Mesenchymal stem cell (in vitro differentiated cells and primary cell): Measurements from ENCODE around the gene ATG7.
"Not testable (repeated sequence)": the region's sequence is repeated elsewhere in the genome, so short reads cannot be mapped to it uniquely, and the experiment has no call there.

Source experiments
- DNase-seq: peaks from one replicate; pipeline ENCODE4 v3.0.0-alpha.2; 2013
- H2AFZ ChIP-seq: one replicate; pipeline ENCODE4 v1.6.1; 2013; ENCODE audit warnings: low read depth, mild to moderate bottlenecking, control low read depth, inconsistent platforms, low read length, moderate library complexity
- H2AK5ac ChIP-seq: 2 replicates; pipeline ENCODE4 v1.6.1; 2013; ENCODE audit warnings: low read length, moderate library complexity, mild to moderate bottlenecking, inconsistent platforms; ENCODE audit not compliant: severe bottlenecking
- H2BK120ac ChIP-seq: one replicate; pipeline ENCODE4 v1.6.1; 2013; ENCODE audit warnings: low read depth, mild to moderate bottlenecking, inconsistent platforms, low read length, moderate library complexity
- H2BK12ac ChIP-seq, 2 experiments: one replicate each; pipeline ENCODE4 v1.6.1; 2013; ENCODE audit warnings: inconsistent platforms in 2 of 2, low read length in 2 of 2, mild to moderate bottlenecking in 2 of 2, moderate library complexity in 2 of 2, control low read depth in 1 of 2
- H2BK15ac ChIP-seq: one replicate; pipeline ENCODE4 v1.6.1; 2013; ENCODE audit warnings: mild to moderate bottlenecking, low read depth, inconsistent platforms; ENCODE audit not compliant: poor library complexity, severe bottlenecking
- H2BK5ac ChIP-seq: 2 replicates; pipeline ENCODE4 v1.6.1; 2013; ENCODE audit warnings: low read depth, mild to moderate bottlenecking, low read length, control low read depth, inconsistent platforms; ENCODE audit not compliant: poor library complexity, severe bottlenecking
- H3K14ac ChIP-seq, 2 experiments: one replicate each; pipeline ENCODE4 v1.6.1; 2013; ENCODE audit warnings: inconsistent platforms in 2 of 2, low read length in 2 of 2, control low read depth in 1 of 2, mild to moderate bottlenecking in 1 of 2, moderate library complexity in 1 of 2
- H3K18ac ChIP-seq, 2 experiments: one replicate each; pipeline ENCODE4 v1.6.1; 2013; ENCODE audit warnings: inconsistent platforms in 2 of 2, low read length in 2 of 2, control low read depth in 1 of 2, low read depth in 1 of 2, mild to moderate bottlenecking in 1 of 2
- H3K23ac ChIP-seq, 2 experiments: one replicate each; pipeline ENCODE4 v1.6.1; 2013; ENCODE audit warnings: inconsistent platforms in 2 of 2, low read length in 2 of 2, mild to moderate bottlenecking in 2 of 2, moderate library complexity in 2 of 2, control low read depth in 1 of 2
- H3K27ac ChIP-seq: 2 replicates; pipeline ENCODE4 v1.5.1; 2013; ENCODE audit warnings: mild to moderate bottlenecking, moderate library complexity, low read length, control low read depth, inconsistent platforms; ENCODE audit not compliant: poor library complexity, severe bottlenecking
- H3K27me3 ChIP-seq, 2 experiments: 2 replicates each; pipeline versions ENCODE4 v1.6.1 to v1.7.0; 2013; ENCODE audit warnings: low read length in 2 of 2, mild to moderate bottlenecking in 2 of 2, moderate library complexity in 2 of 2, control low read depth in 1 of 2, inconsistent platforms in 1 of 2; ENCODE audit not compliant: control insufficient read depth in 1 of 2, insufficient read depth in 1 of 2
- H3K36me3 ChIP-seq, 2 experiments: 2 replicates each; pipeline versions ENCODE4 v1.6.1 to v1.7.0; 2013; ENCODE audit warnings: low read length in 2 of 2, control low read depth in 1 of 2, inconsistent platforms in 1 of 2, low read depth in 1 of 2, mild to moderate bottlenecking in 1 of 2; ENCODE audit not compliant: insufficient read depth in 2 of 2, control insufficient read depth in 1 of 2
- H3K4ac ChIP-seq, 2 experiments: one replicate each; pipeline ENCODE4 v1.6.1; 2013; ENCODE audit warnings: inconsistent platforms in 2 of 2, low read length in 2 of 2, mild to moderate bottlenecking in 2 of 2, moderate library complexity in 2 of 2, control low read depth in 1 of 2, low read depth in 1 of 2
- H3K4me1 ChIP-seq: 2 replicates; pipeline ENCODE4 v1.6.1; 2013; ENCODE audit warnings: low read depth, low read length, control low read depth; ENCODE audit not compliant: control insufficient read depth, insufficient read depth
- H3K4me2 ChIP-seq: 2 replicates; pipeline ENCODE4 v1.6.1; 2013; ENCODE audit warnings: low read length, mild to moderate bottlenecking, inconsistent platforms; ENCODE audit not compliant: poor library complexity, severe bottlenecking
- H3K4me3 ChIP-seq, 2 experiments: 2 replicates each; pipeline versions ENCODE4 v1.5.1 to v1.7.0; 2013; ENCODE audit warnings: low read length in 2 of 2, mild to moderate bottlenecking in 2 of 2, control low read depth in 1 of 2, low read depth in 1 of 2; ENCODE audit not compliant: insufficient read depth in 1 of 2
- H3K79me1 ChIP-seq: replicated peaks from 2 replicates; pipeline ENCODE4 v1.6.1; 2013; ENCODE audit warnings: mild to moderate bottlenecking, control low read depth, low read length, inconsistent platforms; ENCODE audit not compliant: poor library complexity, severe bottlenecking
- H3K9ac ChIP-seq: 2 replicates; pipeline ENCODE4 v1.7.0; 2013; ENCODE audit warnings: mild to moderate bottlenecking, low read length, moderate library complexity
- H3K9me3 ChIP-seq: 2 replicates; pipeline ENCODE4 v1.7.0; 2013; ENCODE audit warnings: mild to moderate bottlenecking, low read length; ENCODE audit not compliant: control insufficient read depth
- H4K8ac ChIP-seq: one replicate; pipeline ENCODE4 v1.6.1; 2013; ENCODE audit warnings: inconsistent platforms, mild to moderate bottlenecking, low read length, moderate library complexity
- H4K91ac ChIP-seq: one replicate; pipeline ENCODE4 v1.6.1; 2013; ENCODE audit warnings: mild to moderate bottlenecking, low read length, inconsistent platforms
- WGBS: methylation state at CpG from one replicate; pipeline ENCODE4 v1.1.7; 2013; ENCODE audit warnings: mixed read lengths; 5-methylcytosine and 5-hydroxymethylcytosine counted together

The ATG7 gene

GRCh38 chr3:11346416-11346815 lies 74.2 kb downstream of the ATG7 start:
- Histone ChIP-seq H2BK12ac (no peak overlapping the region), H3K4me1 (no peaks in the 10 kb centered on the region), H2AK5ac (no peak overlapping the region), H3K4me2 (no peak overlapping the region), H3K4me3 (no peak overlapping the region), H4K91ac (no peak overlapping the region), H3K36me3 (peaks cover 16 to 65% of the 10 kb centered on the region in 2 experiments), H3K23ac (no peak overlapping the region), H3K27me3 (no peaks in the 10 kb centered on the region), H3K18ac (no peak overlapping the region), H4K8ac (no peak overlapping the region), H3K9me3 (no peaks in the 10 kb centered on the region), H3K79me1 (peaks cover 12% of the 10 kb centered on the region), H3K9ac (no peak overlapping the region), H3K27ac (peak overlapping the region; percentile 57), H2BK15ac (no peak overlapping the region), H3K14ac (no peak overlapping the region), H3K4ac (no peak overlapping the region), H2BK120ac (no peak overlapping the region), H2AFZ (no peak overlapping the region), H2BK5ac (no peak overlapping the region)
- DNase-seq = no peak
- WGBS = 0% methylated on average over 1 of the region's 1 CpG

- H3K14ac ChIP-seq, H2BK15ac ChIP-seq, H3K18ac ChIP-seq, H3K4me2 ChIP-seq, H4K91ac ChIP-seq, H3K4me1 ChIP-seq, H2BK120ac ChIP-seq, H2BK12ac ChIP-seq, DNase-seq, H3K9ac ChIP-seq, H3K4ac ChIP-seq, H4K8ac ChIP-seq, H3K27ac ChIP-seq, H2AK5ac ChIP-seq, H2AFZ ChIP-seq, H3K23ac ChIP-seq, H3K9me3 ChIP-seq, H3K27me3 ChIP-seq, H3K4me3 ChIP-seq, H2BK5ac ChIP-seq: not testable (repeated sequence)
- Histone ChIP-seq H3K79me1 (peaks cover 14% of the 10 kb centered on the region), H3K36me3 (peaks cover 14 to 60% of the 10 kb centered on the region in 2 experiments)
- WGBS = over 99% methylated on average over 5 of the region's 6 CpGs
Observed at GRCh38 chr3:11348877-11349276, 76.7 kb downstream of the ATG7 start.

DNA sequence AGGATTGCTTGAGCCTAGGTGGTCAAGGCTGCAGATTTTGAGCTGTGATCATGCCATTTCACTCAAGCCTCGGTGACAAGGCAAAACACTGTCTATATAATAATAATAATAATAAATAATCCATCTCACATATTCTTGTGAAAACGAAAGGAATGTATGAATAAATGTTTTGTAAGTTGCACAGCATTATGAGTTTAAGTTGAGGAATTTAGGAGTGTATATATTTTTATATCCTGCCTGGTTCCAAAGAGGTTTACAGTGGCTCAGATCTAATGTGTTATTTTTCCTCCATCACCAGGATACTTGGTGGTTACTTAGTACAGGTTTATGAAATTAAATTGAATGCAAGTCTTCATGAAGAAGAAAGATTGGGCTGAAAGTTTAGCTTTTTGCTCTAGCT lies 77.2 kb downstream of the ATG7 start:
- Histone ChIP-seq H2BK15ac (no peak overlapping the region), H4K91ac (no peak overlapping the region), H2AK5ac (no peak overlapping the region), H3K14ac (no peak overlapping the region), H2BK5ac (no peak overlapping the region), H3K9ac (no peak overlapping the region), H2AFZ (no peak overlapping the region), H4K8ac (no peak overlapping the region), H2BK120ac (no peak overlapping the region), H3K18ac (no peak overlapping the region), H3K27me3 (no peaks in the 10 kb centered on the region), H3K79me1 (peaks cover 14% of the 10 kb centered on the region), H3K27ac (no peak overlapping the region), H3K23ac (no peak overlapping the region), H3K9me3 (no peaks in the 10 kb centered on the region), H3K4ac (no peak overlapping the region), H3K36me3 (peaks cover 14 to 56% of the 10 kb centered on the region in 2 experiments), H3K4me3 (no peak overlapping the region), H3K4me1 (no peaks in the 10 kb centered on the region), H2BK12ac (no peak overlapping the region), H3K4me2 (no peak overlapping the region)
- no peak for DNase-seq
- 100% methylated on average over 1 of the region's 2 CpGs for WGBS

DNA sequence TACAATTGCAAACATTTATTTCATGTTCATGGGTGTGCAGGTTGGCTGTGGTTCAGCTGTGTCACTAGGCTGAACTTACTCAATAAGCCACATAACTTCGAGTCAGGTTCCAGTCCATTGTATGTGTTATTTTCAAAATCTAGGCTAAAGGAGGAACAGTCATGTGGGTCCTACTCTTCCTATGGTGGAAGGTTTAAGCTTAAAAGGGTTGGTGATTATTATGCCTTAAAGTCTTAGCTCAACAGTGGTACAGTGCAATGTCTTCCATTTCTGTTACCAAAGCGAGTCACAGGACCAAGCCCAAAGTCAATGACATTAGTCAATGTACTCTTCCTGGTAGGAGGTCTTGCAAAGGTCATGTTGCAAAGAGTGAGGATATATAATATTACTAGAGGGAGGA lies 78.2 kb downstream of the ATG7 start:
- WGBS = 92% methylated on average over 2 of the region's 2 CpGs
- no peaks in the 10 kb centered on the region for H3K9me3 ChIP-seq
- H3K4me2 ChIP-seq = no peak overlapping the region
- H3K9ac ChIP-seq = no peak overlapping the region
- no peak overlapping the region for H3K23ac ChIP-seq
- H3K14ac ChIP-seq = no peak overlapping the region
- peak overlapping the region; percentile 37 for H4K8ac ChIP-seq
- no peak overlapping the region for H3K18ac ChIP-seq
- H2AFZ ChIP-seq = no peak overlapping the region
- DNase-seq = peak; percentile 14
- H3K79me1 ChIP-seq = peaks cover 18% of the 10 kb centered on the region
- H4K91ac ChIP-seq = no peak overlapping the region
- no peak overlapping the region for H2BK5ac ChIP-seq
- no peak overlapping the region for H3K4me3 ChIP-seq
- H2BK12ac ChIP-seq = no peak overlapping the region
- H3K4me1 ChIP-seq = no peaks in the 10 kb centered on the region
- H2BK120ac ChIP-seq = no peak overlapping the region
- H3K27me3 ChIP-seq = no peaks in the 10 kb centered on the region
- H3K4ac ChIP-seq = no peak overlapping the region
- H2BK15ac ChIP-seq = no peak overlapping the region
- H3K36me3 ChIP-seq = peaks cover 17 to 59% of the 10 kb centered on the region in 2 experiments
- no peak overlapping the region for H3K27ac ChIP-seq
- H2AK5ac ChIP-seq = no peak overlapping the region
